Loucy (cell line): Measurements from ENCODE around the gene GALNT9.

Experiments used
- H2AFZ ChIP-seq: fragments of 200-600 bp; sonication (generic); 2 replicates; pipeline ENCODE4 v1.6.0; 2016; ENCODE audit warnings: antibody characterized with exemption, mild to moderate bottlenecking, low read length, moderate library complexity
- H3F3A ChIP-seq: fragments of 200-600 bp; 2 replicates; pipeline ENCODE4 v1.6.0; 2016; ENCODE audit warnings: antibody characterized with exemption, low read depth, mild to moderate bottlenecking
- H3K27me3 ChIP-seq: fragments of 200-600 bp; sonication (generic); 2 replicates; pipeline ENCODE4 v1.6.1; 2014; ENCODE audit warnings: low read length, mild to moderate bottlenecking; ENCODE audit not compliant: insufficient read depth, poor library complexity, severe bottlenecking
- H3K36me3 ChIP-seq: fragments of 200-600 bp; sonication (generic); 2 replicates; pipeline ENCODE4 v1.6.1; 2016; ENCODE audit warnings: low read length; ENCODE audit not compliant: insufficient read depth
- H3K4me1 ChIP-seq: fragments of 200-600 bp; sonication (generic); 2 replicates; pipeline ENCODE4 v1.5.1; 2014; ENCODE audit warnings: low read length, mild to moderate bottlenecking; ENCODE audit not compliant: insufficient read depth, poor library complexity, severe bottlenecking
- H3K4me2 ChIP-seq: fragments of 200-600 bp; sonication (generic); 2 replicates; pipeline ENCODE4 v1.6.0; 2014; ENCODE audit warnings: antibody characterized with exemption, low read length, low read depth, mild to moderate bottlenecking; ENCODE audit not compliant: poor library complexity, severe bottlenecking
- H3K4me3 ChIP-seq: fragments of 200-600 bp; sonication (generic); 2 replicates; pipeline ENCODE4 v1.5.1; 2014; ENCODE audit warnings: low read length, mild to moderate bottlenecking, mixed read lengths; ENCODE audit not compliant: poor library complexity, severe bottlenecking
- H3K79me2 ChIP-seq: fragments of 200-600 bp; sonication (generic); 2 replicates; pipeline ENCODE4 v1.6.1; 2014; ENCODE audit warnings: low read length; ENCODE audit not compliant: insufficient read depth
- H3K9ac ChIP-seq: fragments of 200-600 bp; sonication (generic); 2 replicates; pipeline ENCODE4 v1.6.0; 2014; ENCODE audit warnings: mild to moderate bottlenecking, low read depth, low read length, moderate library complexity; ENCODE audit not compliant: poor library complexity, severe bottlenecking
- H3K9me2 ChIP-seq: fragments of 200-600 bp; sonication (generic); replicated peaks from 2 replicates; pipeline ENCODE4 v1.6.1; 2016; ENCODE audit warnings: low read depth, low read length, mixed read lengths
- H3K9me3 ChIP-seq: fragments of 200-600 bp; sonication (generic); 2 replicates; pipeline ENCODE4 v1.6.1; 2014; ENCODE audit warnings: mild to moderate bottlenecking, antibody characterized with exemption, low read length, low read depth; ENCODE audit not compliant: insufficient read depth
- H4K20me1 ChIP-seq: fragments of 200-600 bp; sonication (generic); 2 replicates; pipeline ENCODE4 v1.6.0; 2014; ENCODE audit warnings: antibody characterized with exemption, low read length, mild to moderate bottlenecking; ENCODE audit not compliant: insufficient read depth, poor library complexity, severe bottlenecking
- CTCF ChIP-seq: fragments of 200-600 bp; sonication (generic); conservative IDR thresholded peaks from 2 replicates; pipeline ENCODE4 v1.5.1; 2014; ENCODE audit warnings: mild to moderate bottlenecking, antibody characterized with exemption, low read length
- EZH2phosphoT487 ChIP-seq: fragments of 200-600 bp; IDR thresholded peaks from 2 replicates; pipeline ENCODE4 v1.6.1; 2018; ENCODE audit warnings: antibody characterized with exemption, mild to moderate bottlenecking, moderate library complexity, borderline replicate concordance

The GALNT9 gene

GRCh38 chr12:132219323-132219722 lies 110.1 kb downstream of the GALNT9 start:
- no peaks in the 10 kb centered on the region for H3K36me3 ChIP-seq
- no peaks in the 10 kb centered on the region for H4K20me1 ChIP-seq
- no peak overlapping the region for H3K9ac ChIP-seq
- TF ChIP-seq CTCF = no peak
- TF ChIP-seq EZH2phosphoT487 = no peak
- no peaks in the 10 kb centered on the region for H3K9me3 ChIP-seq
- no peaks in the 10 kb centered on the region for H3F3A ChIP-seq
- no peaks in the 10 kb centered on the region for H3K79me2 ChIP-seq
- no peak overlapping the region for H3K4me2 ChIP-seq
- no peaks in the 10 kb centered on the region for H3K9me2 ChIP-seq
- H3K27me3 ChIP-seq = no peaks in the 10 kb centered on the region
- H3K4me1 ChIP-seq = peaks cover 7% of the 10 kb centered on the region
- no peak overlapping the region for H2AFZ ChIP-seq
- H3K4me3 ChIP-seq = no peak overlapping the region

DNA sequence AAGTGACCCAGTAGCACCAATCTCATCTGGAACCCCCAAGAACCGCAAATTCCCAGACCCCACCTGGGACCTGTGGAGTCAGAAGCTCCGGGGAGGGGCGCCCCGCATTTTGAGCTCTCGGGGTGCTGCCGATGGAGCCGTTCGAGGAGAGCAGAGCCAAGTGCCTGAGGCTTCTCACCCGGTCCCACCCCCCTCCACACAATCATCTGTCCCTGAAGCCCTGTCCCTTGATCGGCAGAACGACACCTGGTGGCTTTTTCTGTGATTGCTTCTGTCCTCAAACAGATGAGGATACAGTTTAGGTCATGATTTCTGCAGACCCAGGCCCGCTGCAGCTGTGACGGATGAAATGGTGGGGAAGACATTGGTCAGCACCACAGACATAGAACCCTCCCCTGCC lies 110.5 kb downstream of the GALNT9 start:
- TF ChIP-seq CTCF = peak; percentile 71
- no peak for TF ChIP-seq EZH2phosphoT487
- no peak overlapping the region for H3K4me2 ChIP-seq
- H3K4me1 ChIP-seq = peaks cover 7% of the 10 kb centered on the region
- H3K9me3 ChIP-seq = no peaks in the 10 kb centered on the region
- H3K79me2 ChIP-seq = no peaks in the 10 kb centered on the region
- no peaks in the 10 kb centered on the region for H3K27me3 ChIP-seq
- no peaks in the 10 kb centered on the region for H3F3A ChIP-seq
- no peaks in the 10 kb centered on the region for H4K20me1 ChIP-seq
- H3K4me3 ChIP-seq = no peak overlapping the region
- H3K36me3 ChIP-seq = no peaks in the 10 kb centered on the region
- no peak overlapping the region for H3K9ac ChIP-seq
- no peaks in the 10 kb centered on the region for H3K9me2 ChIP-seq
- no peak overlapping the region for H2AFZ ChIP-seq

GRCh38 chr12:132218527-132218875 lies 110.9 kb downstream of the GALNT9 start:
- no peak overlapping the region for H3K4me2 ChIP-seq
- H3K27me3 ChIP-seq = no peaks in the 10 kb centered on the region
- no peak overlapping the region for H2AFZ ChIP-seq

More at GRCh38 chr12:132218527-132218875, 110.9 kb downstream of the GALNT9 start:
- Histone ChIP-seq H3K4me3 (no peak overlapping the region), H3K9me2 (no peaks in the 10 kb centered on the region), H3K9me3 (no peaks in the 10 kb centered on the region), H4K20me1 (no peaks in the 10 kb centered on the region), H3K36me3 (no peaks in the 10 kb centered on the region), H3F3A (no peaks in the 10 kb centered on the region), H3K9ac (no peak overlapping the region), H3K79me2 (no peaks in the 10 kb centered on the region), H3K4me1 (peaks cover 7% of the 10 kb centered on the region)
- TF ChIP-seq CTCF = no peak
- TF ChIP-seq EZH2phosphoT487 = no peak
